KMS-11 (cell line): ENCODE results near the gene PDXK.
"Not testable (repeated sequence)": the region's sequence is repeated elsewhere in the genome, so short reads cannot be mapped to it uniquely, and the experiment has no call there.

Experiments used
- H2AFZ ChIP-seq: fragments of 200-600 bp; sonication (generic); 2 replicates; pipeline ENCODE4 v1.6.1; 2016; ENCODE audit warnings: antibody characterized with exemption, mixed run types, low read depth
- H3K27ac ChIP-seq: fragments of 200-600 bp; sonication (generic); 2 replicates; pipeline ENCODE4 v1.6.1; 2016; ENCODE audit warnings: mild to moderate bottlenecking, mixed run types
- H3K27me3 ChIP-seq: fragments of 200-600 bp; sonication (generic); 2 replicates; pipeline ENCODE4 v1.6.1; 2017; ENCODE audit warnings: mild to moderate bottlenecking, low read depth, mixed run types, moderate library complexity; ENCODE audit not compliant: insufficient read depth
- H3K36me3 ChIP-seq: fragments of 200-600 bp; sonication (generic); 2 replicates; pipeline ENCODE4 v1.6.1; 2017; ENCODE audit warnings: mild to moderate bottlenecking, mixed run types; ENCODE audit not compliant: insufficient read depth
- H3K4me1 ChIP-seq: fragments of 200-600 bp; sonication (generic); 2 replicates; pipeline ENCODE4 v1.6.1; 2016; ENCODE audit warnings: mild to moderate bottlenecking, low read depth, mixed run types; ENCODE audit not compliant: poor library complexity, severe bottlenecking
- H3K4me2 ChIP-seq: fragments of 200-600 bp; sonication (generic); 2 replicates; pipeline ENCODE4 v1.7.0; 2016; ENCODE audit warnings: mild to moderate bottlenecking, mixed run types
- H3K4me3 ChIP-seq: fragments of 200-600 bp; sonication (generic); IDR thresholded peaks from 2 replicates; pipeline ENCODE4 v1.6.1; 2017; ENCODE audit warnings: low read depth, low read length, mixed read lengths; ENCODE audit not compliant: insufficient read depth
- H3K79me2 ChIP-seq: fragments of 200-600 bp; sonication (generic); 2 replicates; pipeline ENCODE4 v1.6.1; 2016; ENCODE audit warnings: low read depth, mixed run types; ENCODE audit not compliant: insufficient read depth
- H3K9ac ChIP-seq: fragments of 200-600 bp; sonication (generic); 2 replicates; pipeline ENCODE4 v1.6.1; 2016; ENCODE audit warnings: mild to moderate bottlenecking, mixed run types
- H4K20me1 ChIP-seq: fragments of 200-600 bp; sonication (generic); 2 replicates; pipeline ENCODE4 v1.6.1; 2016; ENCODE audit warnings: mild to moderate bottlenecking, mixed run types; ENCODE audit not compliant: insufficient read depth
- TF ChIP-seq, protein P1 (sequence below): fragments of 200-600 bp; sonication (generic); conservative IDR thresholded peaks from 2 replicates; pipeline ENCODE4 v1.6.1; 2017; ENCODE audit warnings: low read depth, mild to moderate bottlenecking, antibody characterized with exemption, low read length, moderate library complexity, mixed read lengths

The PDXK gene

DNA sequence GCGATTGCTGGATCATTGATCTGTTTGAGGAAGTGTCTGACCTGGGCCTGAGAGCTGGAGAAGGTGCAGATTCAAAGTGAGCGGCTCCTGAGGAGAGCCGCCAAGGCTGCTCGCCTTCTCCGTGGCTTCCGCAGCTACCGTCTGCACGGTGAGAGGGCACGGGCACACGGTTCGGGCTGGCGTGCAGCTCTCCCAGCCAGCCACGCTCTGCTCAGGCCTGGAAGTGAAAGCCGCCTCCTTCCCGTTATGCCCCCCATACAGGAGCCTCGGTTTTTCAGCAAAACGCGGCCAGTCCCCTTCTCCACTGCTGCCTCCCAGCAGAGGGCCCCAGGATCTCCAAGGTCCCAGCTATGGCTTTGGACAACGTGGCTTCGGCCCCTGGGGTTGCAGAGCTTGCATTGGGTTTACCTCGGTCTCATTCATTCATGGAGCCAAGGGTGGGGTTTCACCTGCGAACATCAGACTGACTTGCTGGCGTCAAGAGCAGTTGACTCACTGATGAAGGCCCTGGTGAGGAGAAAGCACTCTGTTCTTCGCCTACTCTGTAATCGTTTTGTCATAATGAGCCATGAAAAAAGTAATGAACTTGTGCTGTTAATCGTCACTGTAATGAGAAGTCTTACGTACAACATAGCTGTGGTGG, 24.4 kb upstream of the PDXK start:
- H3K4me3 ChIP-seq = no peak overlapping the region
- no peak overlapping the region for H3K4me2 ChIP-seq
- H3K9ac ChIP-seq = no peak overlapping the region
- H3K27ac ChIP-seq = no peak overlapping the region
- H4K20me1 ChIP-seq = no peaks in the 10 kb centered on the region
- TF ChIP-seq, protein P1, sequence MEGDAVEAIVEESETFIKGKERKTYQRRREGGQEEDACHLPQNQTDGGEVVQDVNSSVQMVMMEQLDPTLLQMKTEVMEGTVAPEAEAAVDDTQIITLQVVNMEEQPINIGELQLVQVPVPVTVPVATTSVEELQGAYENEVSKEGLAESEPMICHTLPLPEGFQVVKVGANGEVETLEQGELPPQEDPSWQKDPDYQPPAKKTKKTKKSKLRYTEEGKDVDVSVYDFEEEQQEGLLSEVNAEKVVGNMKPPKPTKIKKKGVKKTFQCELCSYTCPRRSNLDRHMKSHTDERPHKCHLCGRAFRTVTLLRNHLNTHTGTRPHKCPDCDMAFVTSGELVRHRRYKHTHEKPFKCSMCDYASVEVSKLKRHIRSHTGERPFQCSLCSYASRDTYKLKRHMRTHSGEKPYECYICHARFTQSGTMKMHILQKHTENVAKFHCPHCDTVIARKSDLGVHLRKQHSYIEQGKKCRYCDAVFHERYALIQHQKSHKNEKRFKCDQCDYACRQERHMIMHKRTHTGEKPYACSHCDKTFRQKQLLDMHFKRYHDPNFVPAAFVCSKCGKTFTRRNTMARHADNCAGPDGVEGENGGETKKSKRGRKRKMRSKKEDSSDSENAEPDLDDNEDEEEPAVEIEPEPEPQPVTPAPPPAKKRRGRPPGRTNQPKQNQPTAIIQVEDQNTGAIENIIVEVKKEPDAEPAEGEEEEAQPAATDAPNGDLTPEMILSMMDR = no peak
- no peaks in the 10 kb centered on the region for H3K27me3 ChIP-seq
- H3K36me3 ChIP-seq = peaks cover 22% of the 10 kb centered on the region; the same call in 1 of the 2 replicates
- no peaks in the 10 kb centered on the region for H3K79me2 ChIP-seq
- no peaks in the 10 kb centered on the region for H3K4me1 ChIP-seq
- no peak overlapping the region for H2AFZ ChIP-seq

DNA sequence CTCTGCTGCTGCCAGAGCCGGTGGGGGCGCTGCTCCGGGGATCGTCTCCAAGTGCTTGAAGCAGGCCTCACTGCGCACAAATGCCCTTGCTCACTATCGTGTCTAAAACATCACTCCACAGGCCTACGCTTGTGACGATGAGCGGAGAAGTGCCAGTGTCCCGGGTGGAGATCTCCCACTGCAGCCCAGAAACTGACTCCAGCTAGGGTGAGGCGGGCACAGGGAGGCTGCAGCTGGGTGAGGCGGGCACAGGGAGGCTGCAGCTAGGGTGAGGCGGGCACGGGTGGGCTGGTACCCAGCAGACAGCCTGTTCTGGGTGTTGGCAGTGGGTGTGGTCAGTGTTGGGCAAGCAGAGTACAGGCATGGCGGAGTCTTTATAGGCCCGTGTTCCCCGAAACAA, 22.7 kb upstream of the PDXK start:
- Histone ChIP-seq H4K20me1 (no peaks in the 10 kb centered on the region), H3K9ac (no peak overlapping the region), H3K27ac (no peak overlapping the region), H3K27me3 (no peaks in the 10 kb centered on the region), H3K79me2 (no peaks in the 10 kb centered on the region), H3K36me3 (peaks cover 15% of the 10 kb centered on the region; the same call in 1 of the 2 replicates), H3K4me2 (no peak overlapping the region), H3K4me3 (no peak overlapping the region), H3K4me1 (peaks cover 7% of the 10 kb centered on the region), H2AFZ (no peak overlapping the region)
- TF ChIP-seq, protein P1 = no peak

DNA sequence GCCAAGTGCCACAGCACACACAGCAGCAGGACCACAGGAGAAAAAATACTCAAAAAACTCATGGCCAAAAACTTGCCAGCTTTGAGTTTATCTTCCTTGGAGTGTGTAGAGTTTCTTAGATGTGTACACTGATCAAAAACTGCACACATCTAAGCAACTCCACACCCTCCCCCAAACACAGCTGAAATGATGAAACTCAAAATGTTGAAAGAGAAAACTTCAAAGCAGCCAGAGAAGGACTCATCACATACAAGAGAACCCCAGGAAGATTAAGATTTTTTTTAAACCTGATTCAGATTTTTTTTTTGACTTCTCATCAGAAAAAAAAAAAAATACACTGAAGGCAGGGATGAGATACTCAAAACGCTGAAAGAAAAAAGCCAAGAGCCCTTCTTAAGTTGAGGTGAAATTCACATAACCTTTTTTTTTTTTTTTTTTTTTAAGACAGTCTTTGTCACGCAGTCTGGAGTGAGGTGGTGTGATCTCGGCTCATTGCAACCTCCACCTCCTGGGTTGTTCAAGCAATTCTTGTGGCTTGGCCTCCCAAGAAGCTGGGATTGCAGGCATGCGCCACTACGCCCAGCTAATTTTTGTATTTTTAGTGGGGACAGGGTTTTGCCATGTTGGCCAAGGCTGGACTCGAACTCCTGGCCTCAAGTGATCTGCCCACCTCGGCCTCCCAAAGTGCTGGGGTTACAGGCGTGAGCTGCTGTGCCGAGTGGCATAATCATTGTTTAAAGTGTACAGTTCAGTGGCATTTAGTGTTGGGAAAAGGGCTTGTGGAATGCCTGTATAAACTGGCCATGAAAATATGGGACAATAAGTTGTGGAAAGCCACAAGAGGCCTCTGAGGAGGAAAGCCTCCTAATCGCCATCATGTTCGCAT, 20.9 kb upstream of the PDXK start:
- Histone ChIP-seq H3K36me3 (peaks cover 6% of the 10 kb centered on the region; the same call in 1 of the 2 replicates), H3K27ac (no peak overlapping the region), H3K4me2 (no peak overlapping the region), H3K9ac (no peak overlapping the region), H3K4me3 (no peak overlapping the region), H4K20me1 (no peaks in the 10 kb centered on the region), H3K79me2 (no peaks in the 10 kb centered on the region), H3K4me1 (peaks cover 8% of the 10 kb centered on the region), H3K27me3 (no peaks in the 10 kb centered on the region), H2AFZ (no peak overlapping the region)
- TF ChIP-seq, protein P1 = no peak

DNA sequence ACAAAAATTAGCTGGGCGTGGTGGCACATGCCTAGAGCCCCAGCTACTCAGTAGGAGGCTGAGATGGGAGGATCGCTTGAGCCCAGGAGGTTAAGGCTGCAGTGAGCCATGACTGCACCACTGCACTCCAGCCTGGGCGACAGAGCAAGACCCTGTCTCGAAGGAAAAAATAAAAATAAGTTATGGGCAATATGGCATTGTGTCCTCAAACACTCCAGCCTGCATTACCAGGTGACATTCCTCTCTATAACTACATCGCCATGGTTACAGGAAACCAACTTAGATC, 19.5 kb upstream of the PDXK start:
- H4K20me1 ChIP-seq, H3K4me3 ChIP-seq, H3K79me2 ChIP-seq, H2AFZ ChIP-seq, H3K27me3 ChIP-seq, H3K36me3 ChIP-seq, H3K4me2 ChIP-seq, H3K4me1 ChIP-seq, H3K27ac ChIP-seq, H3K9ac ChIP-seq: not testable (repeated sequence)
